Caki2 (cell line): Measurements from ENCODE around the gene TET3. TPM values are rescaled to one million over a fixed set of nuclear protein-coding genes. Genes with fewer than 3 reads are reported as not detected.
"Not testable (repeated sequence)": the region's sequence is repeated elsewhere in the genome, so short reads cannot be mapped to it uniquely, and the experiment has no call there.

ENCODE experiments used
- DNase-seq: peaks from one replicate; pipeline ENCODE4 v3.0.0-alpha.2; 2015; ENCODE audit warnings: low read depth
- in situ Hi-C: cut with HindIII; loops from 2 replicates; pipeline ENCODE4 v1.10.0; 2016; ENCODE audit warnings: low sequenced_read_pairs, low pct_unique_long_range_greater_than_20kb, mixed read lengths
- total RNA-seq: library from RNA; depleted of rRNA; stranded (reverse); fragments of >200 nt; shearing (Covaris generic); gene quantifications from 2 replicates; pipeline ENCODE4 v1.2.3, GENCODE V29; 2014; ENCODE audit warnings: low replicate concordance; rRNA removed

Gene TET3
- total RNA-seq: 2.5 and 3.6 TPM in 2 replicates

- DNase-seq: no peak
- in situ Hi-C loops: no loop called here
Measured at GRCh38 chr2:73984203-73984921, at the start of gene TET3. Gene TET3 (plus strand): TSS chr2:73984910. CDS start chr2:73986404, 1,494 bp downstream.

- no peak for DNase-seq
- in situ Hi-C loops: no loop called here
Measured at GRCh38 chr2:73935641-73936040, 49.1 kb upstream of the TET3 start.

GRCh38 chr2:73937103-73937885 lies 47.4 kb upstream of the TET3 start:
- DNase-seq: no peak
- in situ Hi-C loops: no loop called here

GRCh38 chr2:73937899-73938298 lies 46.8 kb upstream of the TET3 start:
- no peak for DNase-seq
- in situ Hi-C loops: no loop called here

GRCh38 chr2:73938718-73939352 lies 45.9 kb upstream of the TET3 start:
- in situ Hi-C loops: no loop called here
- no peak for DNase-seq

GRCh38 chr2:73939419-73939818 lies 45.3 kb upstream of the TET3 start:
- DNase-seq: no peak
- in situ Hi-C loops: no loop called here

- in situ Hi-C loops, DNase-seq: not testable (repeated sequence)
Measured at GRCh38 chr2:73940066-73940465, 44.6 kb upstream of the TET3 start.

- in situ Hi-C loops: no loop called here
- DNase-seq: no peak
Measured at GRCh38 chr2:73942664-73943063, 42.0 kb upstream of the TET3 start.

GRCh38 chr2:73944714-73945113 lies 40.0 kb upstream of the TET3 start:
- in situ Hi-C loops: no loop called here
- DNase-seq: no peak

- in situ Hi-C loops: no loop called here
Measured at GRCh38 chr2:73946215-73946614, 38.5 kb upstream of the TET3 start.

GRCh38 chr2:73946666-73947065 lies 38.0 kb upstream of the TET3 start:
- in situ Hi-C loops: no loop called here
- no peak for DNase-seq

More at GRCh38 chr2:73946215-73946614, 38.5 kb upstream of the TET3 start:
- DNase-seq: no peak

GRCh38 chr2:73947412-73948018 lies 37.2 kb upstream of the TET3 start:
- DNase-seq: no peak
- in situ Hi-C loops: no loop called here

- in situ Hi-C loops: no loop called here
- no peak for DNase-seq
Measured at GRCh38 chr2:73949802-73950201, 34.9 kb upstream of the TET3 start.

GRCh38 chr2:73952499-73953446 lies 31.9 kb upstream of the TET3 start:
- DNase-seq: no peak
- in situ Hi-C loops: no loop called here

- in situ Hi-C loops: no loop called here
- DNase-seq: no peak
Measured at GRCh38 chr2:73956218-73956865, 28.4 kb upstream of the TET3 start.

- in situ Hi-C loops: no loop called here
- no peak for DNase-seq
Measured at GRCh38 chr2:73961274-73961673, 23.4 kb upstream of the TET3 start.
